GM10266 (cell line): Measurements from ENCODE around the gene TPH2.

ENCODE experiments used
- DNase-seq: peaks from one replicate; pipeline ENCODE4 v3.0.0; 2012; ENCODE audit errors: extremely low spot score
- CTCF ChIP-seq: IDR thresholded peaks from 2 replicates; pipeline ENCODE4 v1.5.1; 2012; ENCODE audit warnings: mild to moderate bottlenecking, low read depth; ENCODE audit not compliant: control insufficient read depth, insufficient read depth; ENCODE audit errors: missing control alignments

The TPH2 gene

GRCh38 chr12:72081777-72082176 lies 143.1 kb downstream of the TPH2 start:
- TF ChIP-seq CTCF: no peak
- no peak for DNase-seq
